Pericardium fibroblast (primary cell): Measurements from ENCODE around the gene SPHKAP. TPM values are rescaled to one million over a fixed set of nuclear protein-coding genes. Genes with fewer than 3 reads are reported as not detected.

Experiments used
- total RNA-seq: library from RNA; depleted of rRNA; stranded (reverse); fragments of >200 nt; gene quantifications from 2 replicates; pipeline ENCODE4 v1.2.3, GENCODE V29; 2015

Gene SPHKAP, protein sequence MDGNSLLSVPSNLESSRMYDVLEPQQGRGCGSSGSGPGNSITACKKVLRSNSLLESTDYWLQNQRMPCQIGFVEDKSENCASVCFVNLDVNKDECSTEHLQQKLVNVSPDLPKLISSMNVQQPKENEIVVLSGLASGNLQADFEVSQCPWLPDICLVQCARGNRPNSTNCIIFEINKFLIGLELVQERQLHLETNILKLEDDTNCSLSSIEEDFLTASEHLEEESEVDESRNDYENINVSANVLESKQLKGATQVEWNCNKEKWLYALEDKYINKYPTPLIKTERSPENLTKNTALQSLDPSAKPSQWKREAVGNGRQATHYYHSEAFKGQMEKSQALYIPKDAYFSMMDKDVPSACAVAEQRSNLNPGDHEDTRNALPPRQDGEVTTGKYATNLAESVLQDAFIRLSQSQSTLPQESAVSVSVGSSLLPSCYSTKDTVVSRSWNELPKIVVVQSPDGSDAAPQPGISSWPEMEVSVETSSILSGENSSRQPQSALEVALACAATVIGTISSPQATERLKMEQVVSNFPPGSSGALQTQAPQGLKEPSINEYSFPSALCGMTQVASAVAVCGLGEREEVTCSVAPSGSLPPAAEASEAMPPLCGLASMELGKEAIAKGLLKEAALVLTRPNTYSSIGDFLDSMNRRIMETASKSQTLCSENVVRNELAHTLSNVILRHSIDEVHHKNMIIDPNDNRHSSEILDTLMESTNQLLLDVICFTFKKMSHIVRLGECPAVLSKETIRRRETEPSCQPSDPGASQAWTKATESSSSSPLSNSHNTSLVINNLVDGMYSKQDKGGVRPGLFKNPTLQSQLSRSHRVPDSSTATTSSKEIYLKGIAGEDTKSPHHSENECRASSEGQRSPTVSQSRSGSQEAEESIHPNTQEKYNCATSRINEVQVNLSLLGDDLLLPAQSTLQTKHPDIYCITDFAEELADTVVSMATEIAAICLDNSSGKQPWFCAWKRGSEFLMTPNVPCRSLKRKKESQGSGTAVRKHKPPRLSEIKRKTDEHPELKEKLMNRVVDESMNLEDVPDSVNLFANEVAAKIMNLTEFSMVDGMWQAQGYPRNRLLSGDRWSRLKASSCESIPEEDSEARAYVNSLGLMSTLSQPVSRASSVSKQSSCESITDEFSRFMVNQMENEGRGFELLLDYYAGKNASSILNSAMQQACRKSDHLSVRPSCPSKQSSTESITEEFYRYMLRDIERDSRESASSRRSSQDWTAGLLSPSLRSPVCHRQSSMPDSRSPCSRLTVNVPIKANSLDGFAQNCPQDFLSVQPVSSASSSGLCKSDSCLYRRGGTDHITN (N-terminal part only)
- not detected in 2 replicates for total RNA-seq

DNA sequence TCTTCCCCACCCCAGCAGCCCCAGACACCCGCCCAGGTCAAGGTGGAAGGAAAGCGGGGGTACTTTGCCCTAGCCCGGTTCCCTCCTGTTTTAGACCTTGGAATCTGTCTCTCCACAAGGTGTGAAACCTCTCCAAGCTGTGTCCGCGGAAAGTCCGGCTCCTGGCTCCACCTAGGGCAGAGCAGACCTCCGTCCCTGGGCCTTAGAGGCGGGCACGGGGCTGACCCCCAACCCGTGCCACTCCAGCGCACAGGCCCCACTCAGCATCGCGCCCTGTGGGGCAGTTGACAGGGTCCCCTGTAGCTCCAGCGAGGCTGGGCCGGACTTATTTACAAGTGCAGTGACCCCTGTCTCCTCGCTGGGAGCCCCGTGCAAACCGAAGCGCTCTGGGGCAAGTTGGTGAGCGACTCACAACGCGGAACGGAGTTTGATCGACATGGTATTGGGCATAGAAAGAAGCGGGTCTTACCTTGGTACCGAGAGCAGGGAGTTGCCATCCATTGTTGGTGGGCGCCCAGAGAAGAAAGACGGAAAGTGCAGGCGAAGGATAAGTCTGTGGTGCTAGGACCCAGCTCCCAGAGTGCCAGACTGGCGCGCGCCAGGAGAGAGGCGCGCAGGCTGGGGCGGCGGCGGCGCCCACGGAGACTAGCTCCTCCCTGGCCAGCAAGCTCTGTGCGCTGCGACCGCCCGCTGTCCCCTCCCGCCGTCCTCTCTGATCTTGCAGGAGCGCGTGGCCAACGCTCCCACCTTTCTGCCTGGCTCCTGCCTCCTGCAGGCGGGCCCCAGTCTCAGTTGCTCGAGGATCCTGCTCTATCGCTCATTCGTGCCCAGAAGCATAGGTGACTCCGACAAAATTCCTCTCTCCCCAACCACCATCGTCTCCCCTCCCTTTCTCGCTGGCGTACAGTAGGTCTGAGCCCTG is at the start of gene SPHKAP:
Gene SPHKAP, minus strand, starts transcription at position 590 of the 922 bp plus-strand sequence. Its CDS starts 89 bp downstream, at position 501.

